Astrocyte (in vitro differentiated cells and primary cell): ENCODE measurements around the gene ZNF783. TPM values are rescaled to one million over a fixed set of nuclear protein-coding genes. Genes with fewer than 3 reads are reported as not detected.

Experiments
- DNase-seq: peaks from one replicate; pipeline ENCODE4 v3.0.0-alpha.2; 2010; ENCODE audit warnings: low read depth
- FAIRE-seq: peaks from 2 replicates; lab custom pipeline; 2011; peaks lifted over from hg19 to GRCh38; lab: Jason Lieb, UNC
- H2AFZ ChIP-seq: 2 replicates; pipeline ENCODE4 v1.6.0; 2012; ENCODE audit warnings: low read depth, low read length, inconsistent platforms
- H3K27ac ChIP-seq: 2 replicates; pipeline ENCODE4 v1.5.1; 2011; ENCODE audit warnings: low read depth, low read length, inconsistent platforms
- H3K27me3 ChIP-seq: 2 replicates; pipeline ENCODE4 v1.6.0; 2011; ENCODE audit warnings: low read length, inconsistent platforms; ENCODE audit not compliant: insufficient read depth
- H3K36me3 ChIP-seq: 2 replicates; pipeline ENCODE4 v1.5.1; 2011; ENCODE audit warnings: low read length, inconsistent platforms; ENCODE audit not compliant: insufficient read depth
- H3K4me1 ChIP-seq: 2 replicates; pipeline ENCODE4 v1.5.1; 2011; ENCODE audit warnings: low read length, inconsistent platforms; ENCODE audit not compliant: insufficient read depth
- H3K4me2 ChIP-seq: 2 replicates; pipeline ENCODE4 v1.6.0; 2012; ENCODE audit warnings: low read length, inconsistent platforms
- H3K4me3 ChIP-seq: 2 replicates; pipeline ENCODE4 v1.5.1; 2011; ENCODE audit warnings: low read depth, mild to moderate bottlenecking, low read length, inconsistent platforms; ENCODE audit not compliant: insufficient read depth
- H3K79me2 ChIP-seq: 2 replicates; pipeline ENCODE4 v1.6.0; 2012; ENCODE audit warnings: mild to moderate bottlenecking, low read length, inconsistent platforms; ENCODE audit not compliant: insufficient read depth
- H3K9ac ChIP-seq: 2 replicates; pipeline ENCODE4 v1.6.0; 2012; ENCODE audit warnings: mild to moderate bottlenecking, low read length, inconsistent platforms
- H3K9me3 ChIP-seq: 2 replicates; pipeline ENCODE4 v1.5.1; 2012; ENCODE audit warnings: low read depth, mild to moderate bottlenecking, low read length, inconsistent platforms; ENCODE audit not compliant: insufficient read depth
- H4K20me1 ChIP-seq: 2 replicates; pipeline ENCODE4 v1.6.0; 2012; ENCODE audit warnings: low read length, inconsistent platforms; ENCODE audit not compliant: insufficient read depth
- H3K27ac Mint-ChIP-seq: one replicate; pipeline ENCODE4 v1.8.0; 2021; ENCODE audit warnings: mild to moderate bottlenecking, mixed read lengths; ENCODE audit not compliant: unreplicated experiment
- H3K27me3 Mint-ChIP-seq: one replicate; pipeline ENCODE4 v1.8.0; 2021; ENCODE audit warnings: low read depth, mixed read lengths; ENCODE audit not compliant: unreplicated experiment
- H3K36me3 Mint-ChIP-seq: one replicate; pipeline ENCODE4 v1.8.0; 2021; ENCODE audit warnings: low read depth, mixed read lengths; ENCODE audit not compliant: unreplicated experiment
- H3K4me1 Mint-ChIP-seq: one replicate; pipeline ENCODE4 v1.8.0; 2021; ENCODE audit warnings: low read depth, mixed read lengths; ENCODE audit not compliant: unreplicated experiment
- H3K4me3 Mint-ChIP-seq: one replicate; pipeline ENCODE4 v1.8.0; 2021; ENCODE audit warnings: mild to moderate bottlenecking, moderate library complexity, mixed read lengths; ENCODE audit not compliant: unreplicated experiment
- H3K9me3 Mint-ChIP-seq: one replicate; pipeline ENCODE4 v1.8.0; 2021; ENCODE audit warnings: mild to moderate bottlenecking, mixed read lengths; ENCODE audit not compliant: unreplicated experiment
- EZH2 ChIP-seq: IDR thresholded peaks from 2 replicates; pipeline ENCODE4 v1.6.1; 2012; ENCODE audit warnings: mild to moderate bottlenecking, low read length, inconsistent platforms; ENCODE audit not compliant: insufficient read depth
- total RNA-seq: library from RNA; stranded (reverse); gene quantifications from 2 replicates; pipeline ENCODE4 v1.2.1, GENCODE V29; 2021
- TF ChIP-seq, protein P1 (sequence below): IDR thresholded peaks from 2 replicates; pipeline ENCODE4 v1.5.1; 2011; ENCODE audit warnings: low read depth, mild to moderate bottlenecking, inconsistent platforms, low read length, moderate library complexity; ENCODE audit not compliant: insufficient read depth

Gene ZNF783
- total RNA-seq, 1 donor from 2014 or later: 10.6 TPM

DNA sequence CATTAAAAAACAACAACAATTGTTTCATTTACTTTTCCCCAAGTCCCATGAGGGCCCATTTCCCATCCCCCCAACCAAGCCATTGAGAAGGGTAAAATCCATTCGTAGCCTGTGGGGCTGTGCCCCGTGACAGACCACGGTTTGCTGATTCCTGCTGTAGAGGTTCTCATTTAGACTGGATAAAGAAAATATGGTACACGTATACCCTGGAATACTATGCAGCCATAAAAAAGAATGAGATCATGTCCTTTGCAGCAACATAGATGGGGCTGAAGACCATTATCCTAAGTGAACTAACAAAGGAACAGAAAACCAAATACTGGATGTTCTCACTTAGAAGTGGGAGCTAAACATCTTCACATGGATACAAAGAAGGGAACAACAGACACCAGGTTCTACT, 44.9 kb downstream of the ZNF783 start:
- Mint-ChIP-seq H3K4me1 (no peaks in the 10 kb centered on the region), H3K36me3 (no peaks in the 10 kb centered on the region), H3K27me3 (no peaks in the 10 kb centered on the region), H3K27ac (no peak overlapping the region), H3K9me3 (no peaks in the 10 kb centered on the region), H3K4me3 (no peak overlapping the region)
- H3K36me3 ChIP-seq: no peaks in the 10 kb centered on the region
- TF ChIP-seq, protein P1, sequence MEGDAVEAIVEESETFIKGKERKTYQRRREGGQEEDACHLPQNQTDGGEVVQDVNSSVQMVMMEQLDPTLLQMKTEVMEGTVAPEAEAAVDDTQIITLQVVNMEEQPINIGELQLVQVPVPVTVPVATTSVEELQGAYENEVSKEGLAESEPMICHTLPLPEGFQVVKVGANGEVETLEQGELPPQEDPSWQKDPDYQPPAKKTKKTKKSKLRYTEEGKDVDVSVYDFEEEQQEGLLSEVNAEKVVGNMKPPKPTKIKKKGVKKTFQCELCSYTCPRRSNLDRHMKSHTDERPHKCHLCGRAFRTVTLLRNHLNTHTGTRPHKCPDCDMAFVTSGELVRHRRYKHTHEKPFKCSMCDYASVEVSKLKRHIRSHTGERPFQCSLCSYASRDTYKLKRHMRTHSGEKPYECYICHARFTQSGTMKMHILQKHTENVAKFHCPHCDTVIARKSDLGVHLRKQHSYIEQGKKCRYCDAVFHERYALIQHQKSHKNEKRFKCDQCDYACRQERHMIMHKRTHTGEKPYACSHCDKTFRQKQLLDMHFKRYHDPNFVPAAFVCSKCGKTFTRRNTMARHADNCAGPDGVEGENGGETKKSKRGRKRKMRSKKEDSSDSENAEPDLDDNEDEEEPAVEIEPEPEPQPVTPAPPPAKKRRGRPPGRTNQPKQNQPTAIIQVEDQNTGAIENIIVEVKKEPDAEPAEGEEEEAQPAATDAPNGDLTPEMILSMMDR: no peak
- no peak overlapping the region for H3K4me2 ChIP-seq
- H3K27me3 ChIP-seq: no peaks in the 10 kb centered on the region
- H4K20me1 ChIP-seq: no peaks in the 10 kb centered on the region
- no peak overlapping the region for H3K4me3 ChIP-seq
- H3K79me2 ChIP-seq: no peaks in the 10 kb centered on the region
- H3K9ac ChIP-seq: no peak overlapping the region
- H3K9me3 ChIP-seq: no peaks in the 10 kb centered on the region
- no peak for FAIRE-seq
- no peaks in the 10 kb centered on the region for H3K4me1 ChIP-seq
- H2AFZ ChIP-seq: no peak overlapping the region
- H3K27ac ChIP-seq: no peak overlapping the region
- no peak for DNase-seq

DNA sequence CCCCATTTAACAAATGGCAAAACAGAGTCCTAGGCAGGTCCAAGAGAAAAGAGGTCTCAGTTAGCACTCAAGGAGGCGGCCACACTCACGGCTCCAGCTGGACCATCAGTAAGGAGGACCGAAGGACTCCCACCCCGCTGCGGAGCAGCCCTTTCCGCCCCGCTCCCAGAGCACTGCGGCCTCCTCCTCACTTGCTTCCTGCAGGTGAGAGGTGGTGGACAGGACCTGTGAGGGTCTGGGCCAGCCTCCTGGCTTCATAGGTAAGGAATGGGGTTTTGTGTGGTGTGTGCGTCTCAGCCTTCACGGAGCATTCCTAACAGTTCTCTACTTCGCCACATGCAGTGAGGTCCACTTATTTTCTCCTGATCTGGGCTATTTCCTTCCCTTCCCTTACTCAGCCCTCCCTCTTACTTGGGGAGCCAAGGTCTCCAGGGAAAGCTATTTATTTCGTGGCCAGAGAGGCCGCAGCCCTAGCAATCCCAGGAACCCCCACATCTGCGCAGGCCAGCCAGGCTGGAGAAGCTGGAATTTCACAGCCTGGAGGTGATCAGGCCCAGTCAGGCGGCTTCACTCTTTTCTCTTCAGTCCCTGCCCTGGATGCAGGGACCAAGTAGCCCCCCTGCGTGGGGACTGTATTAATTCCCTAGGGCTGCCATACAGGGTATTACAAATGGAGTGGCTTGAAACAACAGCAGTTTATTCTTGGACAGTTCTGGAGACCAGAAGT, 45.9 kb downstream of the ZNF783 start:
- FAIRE-seq (no peak), DNase-seq (no peak)
- Mint-ChIP-seq H3K27ac (no peak overlapping the region), H3K27me3 (no peaks in the 10 kb centered on the region), H3K4me1 (no peaks in the 10 kb centered on the region), H3K9me3 (no peaks in the 10 kb centered on the region), H3K36me3 (no peaks in the 10 kb centered on the region), H3K4me3 (no peak overlapping the region)
- Histone ChIP-seq H3K4me3 (no peak overlapping the region), H3K9me3 (no peaks in the 10 kb centered on the region), H4K20me1 (no peaks in the 10 kb centered on the region), H3K79me2 (no peaks in the 10 kb centered on the region), H3K27ac (no peak overlapping the region), H3K4me1 (no peaks in the 10 kb centered on the region), H3K9ac (no peak overlapping the region), H2AFZ (no peak overlapping the region), H3K36me3 (no peaks in the 10 kb centered on the region), H3K27me3 (no peaks in the 10 kb centered on the region), H3K4me2 (no peak overlapping the region)
- no peak for TF ChIP-seq EZH2
- TF ChIP-seq, protein P1: no peak

DNA sequence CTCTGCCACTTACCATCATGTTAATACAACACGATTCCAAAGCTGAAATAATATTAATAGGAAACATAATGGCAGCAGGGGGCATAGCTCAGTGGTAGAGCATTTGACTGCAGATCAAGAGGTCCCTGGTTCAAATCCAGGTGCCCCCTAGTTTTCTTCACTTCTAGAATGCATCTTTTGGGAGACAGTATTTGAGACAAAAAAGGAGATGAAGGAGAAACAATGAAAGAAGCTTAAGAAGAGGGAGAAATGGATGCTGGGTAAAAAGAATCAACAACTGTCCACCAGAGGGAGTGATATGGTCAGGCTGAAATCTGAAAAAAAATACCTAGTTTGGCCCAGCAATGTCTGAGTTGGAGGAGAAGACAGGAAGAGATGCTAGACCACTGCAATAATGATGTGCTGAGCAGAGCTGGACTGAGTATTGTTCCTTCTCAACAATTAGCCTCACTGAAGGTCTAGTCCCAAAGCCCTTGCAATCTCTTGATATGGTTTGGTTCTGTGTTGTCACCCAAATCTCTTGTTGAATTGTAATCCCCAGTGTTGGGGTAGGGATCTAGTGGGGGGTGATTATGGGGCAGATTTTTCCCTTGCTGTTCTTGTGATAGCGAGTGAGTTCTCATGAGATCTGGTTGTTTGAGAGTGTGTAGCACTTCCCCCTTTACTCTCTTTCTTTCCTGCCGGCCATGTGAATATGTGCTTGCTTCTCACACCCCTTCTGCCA, 48.3 kb downstream of the ZNF783 start:
- H3K4me1 Mint-ChIP-seq: no peaks in the 10 kb centered on the region
- no peaks in the 10 kb centered on the region for H3K36me3 ChIP-seq
- DNase-seq (peak; percentile 65), FAIRE-seq (peak; percentile 82)
- no peaks in the 10 kb centered on the region for H4K20me1 ChIP-seq
- H3K9ac ChIP-seq: no peak overlapping the region
- peak overlapping the region; percentile 12 for H2AFZ ChIP-seq
- H3K27ac ChIP-seq: no peak overlapping the region
- no peaks in the 10 kb centered on the region for H3K36me3 Mint-ChIP-seq
- no peak overlapping the region for H3K27ac Mint-ChIP-seq
- no peak overlapping the region for H3K4me2 ChIP-seq
- H3K4me3 Mint-ChIP-seq: no peak overlapping the region
- no peaks in the 10 kb centered on the region for H3K79me2 ChIP-seq
- no peaks in the 10 kb centered on the region for H3K27me3 Mint-ChIP-seq
- no peak for TF ChIP-seq EZH2
- TF ChIP-seq, protein P1: peak; percentile 69
- peaks cover 4% of the 10 kb centered on the region for H3K9me3 Mint-ChIP-seq
- H3K4me1 ChIP-seq: no peaks in the 10 kb centered on the region
- H3K9me3 ChIP-seq: no peaks in the 10 kb centered on the region
- no peak overlapping the region for H3K4me3 ChIP-seq
- H3K27me3 ChIP-seq: no peaks in the 10 kb centered on the region
